ENCODE measurements around the gene CARMIL1.

The CARMIL1 gene

DNA sequence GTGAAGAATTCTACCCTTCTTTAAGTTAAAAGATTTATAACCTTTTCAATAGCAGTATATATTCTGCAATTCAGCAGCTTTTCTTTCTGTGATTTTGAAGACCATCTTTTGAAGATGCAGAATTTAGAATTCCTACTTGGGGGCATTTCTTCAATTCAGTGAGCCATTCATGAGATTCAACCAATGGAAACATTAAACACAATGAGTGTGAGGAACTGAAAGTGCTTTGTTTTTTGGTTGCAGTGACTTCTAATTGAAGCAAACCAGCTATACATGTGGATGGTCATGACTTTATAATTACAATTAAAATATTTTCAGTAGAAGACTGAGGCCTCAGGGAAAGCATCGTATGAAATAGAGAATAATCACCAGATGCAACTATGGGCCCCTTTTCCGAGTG lies 108.3 kb downstream of the CARMIL1 start:
- Histone ChIP-seq H3K27me3 (ENCODE audit: insufficient read depth, low read length, poor library complexity, severe bottlenecking) (no peaks in the 10 kb centered on the region), H4K20me1 (ENCODE audit: insufficient read depth, low read length, poor library complexity, severe bottlenecking) (no peaks in the 10 kb centered on the region), H3K4me1 (ENCODE audit: insufficient read depth, low read length, poor library complexity, severe bottlenecking) (no peaks in the 10 kb centered on the region), H3K4me3 (ENCODE audit: low read length, poor library complexity, severe bottlenecking) (no peak overlapping the region), H3K4me2 (ENCODE audit: low read depth, low read length, poor library complexity, severe bottlenecking) (no peak overlapping the region), H3K36me3 (ENCODE audit: insufficient read depth, low read length) (no peaks in the 10 kb centered on the region), H3K9me2 (replicated peaks; ENCODE audit: low read depth, low read length) (no peaks in the 10 kb centered on the region), H3K79me2 (ENCODE audit: insufficient read depth, low read length) (peaks cover 20% of the 10 kb centered on the region; the same call in 1 of the 2 replicates), H3F3A (ENCODE audit: low read depth) (no peaks in the 10 kb centered on the region), H2AFZ (ENCODE audit: low read length) (no peak overlapping the region), H3K9me3 (ENCODE audit: insufficient read depth, low read depth, low read length) (no peaks in the 10 kb centered on the region), H3K9ac (ENCODE audit: low read depth, low read length, poor library complexity, severe bottlenecking) (no peak overlapping the region)
- TF ChIP-seq, protein P1, sequence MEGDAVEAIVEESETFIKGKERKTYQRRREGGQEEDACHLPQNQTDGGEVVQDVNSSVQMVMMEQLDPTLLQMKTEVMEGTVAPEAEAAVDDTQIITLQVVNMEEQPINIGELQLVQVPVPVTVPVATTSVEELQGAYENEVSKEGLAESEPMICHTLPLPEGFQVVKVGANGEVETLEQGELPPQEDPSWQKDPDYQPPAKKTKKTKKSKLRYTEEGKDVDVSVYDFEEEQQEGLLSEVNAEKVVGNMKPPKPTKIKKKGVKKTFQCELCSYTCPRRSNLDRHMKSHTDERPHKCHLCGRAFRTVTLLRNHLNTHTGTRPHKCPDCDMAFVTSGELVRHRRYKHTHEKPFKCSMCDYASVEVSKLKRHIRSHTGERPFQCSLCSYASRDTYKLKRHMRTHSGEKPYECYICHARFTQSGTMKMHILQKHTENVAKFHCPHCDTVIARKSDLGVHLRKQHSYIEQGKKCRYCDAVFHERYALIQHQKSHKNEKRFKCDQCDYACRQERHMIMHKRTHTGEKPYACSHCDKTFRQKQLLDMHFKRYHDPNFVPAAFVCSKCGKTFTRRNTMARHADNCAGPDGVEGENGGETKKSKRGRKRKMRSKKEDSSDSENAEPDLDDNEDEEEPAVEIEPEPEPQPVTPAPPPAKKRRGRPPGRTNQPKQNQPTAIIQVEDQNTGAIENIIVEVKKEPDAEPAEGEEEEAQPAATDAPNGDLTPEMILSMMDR (conservative IDR thresholded peaks at IDR 0.05; ENCODE audit: low read length) = no peak
- TF ChIP-seq EZH2phosphoT487 (IDR thresholded peaks at IDR 0.05; ENCODE audit: borderline replicate concordance) = no peak

DNA sequence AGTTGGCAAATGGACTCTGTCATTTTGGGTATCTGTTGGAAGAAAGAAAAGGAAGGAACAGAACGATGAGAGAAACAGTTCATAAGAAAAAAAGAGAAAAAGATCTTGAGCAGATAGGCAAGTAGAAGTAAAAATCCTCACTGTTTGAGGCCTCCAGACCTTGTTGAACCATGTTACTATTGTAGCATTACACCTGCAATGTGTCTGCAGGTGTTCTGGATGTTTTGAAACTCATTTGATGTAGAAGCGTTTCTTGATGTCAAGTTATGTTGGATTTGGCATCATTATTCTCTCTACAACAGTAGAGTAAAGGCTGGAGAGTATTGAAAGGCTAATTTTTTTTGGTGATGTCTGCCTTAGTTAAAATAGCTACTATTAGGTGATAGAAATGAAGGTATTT lies 108.7 kb downstream of the CARMIL1 start:
- H3K79me2 ChIP-seq (ENCODE audit: insufficient read depth, low read length) = peaks cover 20% of the 10 kb centered on the region; the same call in 1 of the 2 replicates
- no peaks in the 10 kb centered on the region for H3K36me3 ChIP-seq (ENCODE audit: insufficient read depth, low read length)
- H3K4me3 ChIP-seq (ENCODE audit: low read length, poor library complexity, severe bottlenecking) = no peak overlapping the region
- no peaks in the 10 kb centered on the region for H3K9me2 ChIP-seq (replicated peaks; ENCODE audit: low read depth, low read length)
- H2AFZ ChIP-seq (ENCODE audit: low read length) = no peak overlapping the region
- no peaks in the 10 kb centered on the region for H3F3A ChIP-seq (ENCODE audit: low read depth)
- no peak overlapping the region for H3K4me2 ChIP-seq (ENCODE audit: low read depth, low read length, poor library complexity, severe bottlenecking)
- no peaks in the 10 kb centered on the region for H3K4me1 ChIP-seq (ENCODE audit: insufficient read depth, low read length, poor library complexity, severe bottlenecking)
- no peak overlapping the region for H3K9ac ChIP-seq (ENCODE audit: low read depth, low read length, poor library complexity, severe bottlenecking)
- no peaks in the 10 kb centered on the region for H3K9me3 ChIP-seq (ENCODE audit: insufficient read depth, low read depth, low read length)
- no peaks in the 10 kb centered on the region for H3K27me3 ChIP-seq (ENCODE audit: insufficient read depth, low read length, poor library complexity, severe bottlenecking)
- no peak for TF ChIP-seq EZH2phosphoT487 (IDR thresholded peaks at IDR 0.05; ENCODE audit: borderline replicate concordance)
- H4K20me1 ChIP-seq (ENCODE audit: insufficient read depth, low read length, poor library complexity, severe bottlenecking) = no peaks in the 10 kb centered on the region

DNA sequence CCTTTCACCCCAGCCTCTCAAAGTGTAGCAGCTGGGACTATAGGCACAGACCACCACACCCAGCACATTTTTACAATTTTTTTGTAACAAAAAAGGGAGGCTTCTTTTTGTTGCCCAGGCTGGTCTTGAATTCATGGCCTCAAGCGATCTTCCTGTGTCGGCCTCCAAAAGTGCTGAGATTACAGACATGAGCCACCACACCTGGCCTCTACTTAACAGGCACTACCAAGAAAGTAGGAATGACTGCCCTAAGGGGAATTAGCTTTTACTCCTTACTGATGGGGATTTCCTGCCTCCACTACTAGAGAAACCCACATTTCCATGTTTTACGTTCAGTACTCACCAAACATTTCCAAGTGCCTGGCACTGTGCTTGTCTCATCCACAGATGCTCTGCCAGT lies 109.6 kb downstream of the CARMIL1 start:
- H3K4me3 ChIP-seq (ENCODE audit: low read length, poor library complexity, severe bottlenecking) = no peak overlapping the region
- peaks cover 20% of the 10 kb centered on the region for H3K79me2 ChIP-seq (ENCODE audit: insufficient read depth, low read length)
- no peak overlapping the region for H3K4me2 ChIP-seq (ENCODE audit: low read depth, low read length, poor library complexity, severe bottlenecking)
- H3K9me2 ChIP-seq (replicated peaks; ENCODE audit: low read depth, low read length) = no peaks in the 10 kb centered on the region
- no peaks in the 10 kb centered on the region for H3K36me3 ChIP-seq (ENCODE audit: insufficient read depth, low read length)
- no peaks in the 10 kb centered on the region for H4K20me1 ChIP-seq (ENCODE audit: insufficient read depth, low read length, poor library complexity, severe bottlenecking)
- H3F3A ChIP-seq (ENCODE audit: low read depth) = no peaks in the 10 kb centered on the region
- H2AFZ ChIP-seq (ENCODE audit: low read length) = no peak overlapping the region
- H3K9me3 ChIP-seq (ENCODE audit: insufficient read depth, low read depth, low read length) = no peaks in the 10 kb centered on the region
- TF ChIP-seq EZH2phosphoT487 (IDR thresholded peaks at IDR 0.05; ENCODE audit: borderline replicate concordance) = no peak
- TF ChIP-seq, protein P1 (conservative IDR thresholded peaks at IDR 0.05; ENCODE audit: low read length) = no peak
- no peak overlapping the region for H3K9ac ChIP-seq (ENCODE audit: low read depth, low read length, poor library complexity, severe bottlenecking)
- H3K27me3 ChIP-seq (ENCODE audit: insufficient read depth, low read length, poor library complexity, severe bottlenecking) = no peaks in the 10 kb centered on the region
- no peaks in the 10 kb centered on the region for H3K4me1 ChIP-seq (ENCODE audit: insufficient read depth, low read length, poor library complexity, severe bottlenecking)

DNA sequence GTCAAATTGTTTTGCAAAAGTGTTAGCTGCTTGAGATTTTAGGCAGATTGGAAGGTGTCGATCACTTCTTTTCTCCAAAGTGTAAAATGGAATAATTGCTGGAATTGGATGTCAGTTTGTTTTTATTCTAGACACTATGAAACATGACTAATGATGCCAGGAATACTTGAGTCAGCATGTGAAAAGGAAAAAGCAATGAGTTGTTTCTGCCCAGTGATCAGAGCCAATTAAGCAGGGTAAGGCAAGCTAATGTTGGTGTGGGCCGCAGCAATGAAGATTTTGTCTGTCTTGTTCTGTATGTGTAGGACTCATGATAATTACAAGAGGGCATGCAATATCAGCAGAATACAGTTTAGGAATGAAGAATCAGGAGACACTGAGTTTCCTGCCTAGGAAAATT lies 110.3 kb downstream of the CARMIL1 start:
- no peak overlapping the region for H3K4me3 ChIP-seq (ENCODE audit: low read length, poor library complexity, severe bottlenecking)
- no peaks in the 10 kb centered on the region for H4K20me1 ChIP-seq (ENCODE audit: insufficient read depth, low read length, poor library complexity, severe bottlenecking)
- no peaks in the 10 kb centered on the region for H3K9me2 ChIP-seq (replicated peaks; ENCODE audit: low read depth, low read length)
- H3F3A ChIP-seq (ENCODE audit: low read depth) = no peaks in the 10 kb centered on the region
- no peaks in the 10 kb centered on the region for H3K9me3 ChIP-seq (ENCODE audit: insufficient read depth, low read depth, low read length)
- TF ChIP-seq, protein P1 (conservative IDR thresholded peaks at IDR 0.05; ENCODE audit: low read length) = no peak
- TF ChIP-seq EZH2phosphoT487 (IDR thresholded peaks at IDR 0.05; ENCODE audit: borderline replicate concordance) = no peak
- no peak overlapping the region for H3K9ac ChIP-seq (ENCODE audit: low read depth, low read length, poor library complexity, severe bottlenecking)
- H3K4me2 ChIP-seq (ENCODE audit: low read depth, low read length, poor library complexity, severe bottlenecking) = no peak overlapping the region
- H2AFZ ChIP-seq (ENCODE audit: low read length) = no peak overlapping the region
- no peaks in the 10 kb centered on the region for H3K4me1 ChIP-seq (ENCODE audit: insufficient read depth, low read length, poor library complexity, severe bottlenecking)
- H3K27me3 ChIP-seq (ENCODE audit: insufficient read depth, low read length, poor library complexity, severe bottlenecking) = no peaks in the 10 kb centered on the region
- H3K79me2 ChIP-seq (ENCODE audit: insufficient read depth, low read length) = peaks cover 20% of the 10 kb centered on the region
- H3K36me3 ChIP-seq (ENCODE audit: insufficient read depth, low read length) = no peaks in the 10 kb centered on the region
